ENCODE measurements around the gene DDX27.

- no peak for TF ChIP-seq POLR2A (IDR thresholded peaks at IDR 0.05; ENCODE audit: low read depth, low read length)
- no peak for TF ChIP-seq TAF1 (IDR thresholded peaks at IDR 0.05; ENCODE audit: low read depth, low read length)
- TF ChIP-seq POLR2AphosphoS5 (IDR thresholded peaks at IDR 0.05; ENCODE audit: low read depth, low read length): no peak
These were observed 72.8 kb downstream of the DDX27 start for GRCh38 chr20:49292010-49292409.

All from GM12891 (cell line).